Head of caudate nucleus (tissue), 42 donors: ENCODE measurements around the gene EML3.
"Not testable (repeated sequence)": the region's sequence is repeated elsewhere in the genome, so short reads cannot be mapped to it uniquely, and the experiment has no call there.

Experiments
- DNase-seq, 42 donors: peaks; one replicate each; pipeline versions ENCODE4 v3.0.0 to v3.0.0-alpha.2; 2020 to 2021; ENCODE audit warnings: mixed read lengths in 7 of 42
- intact Hi-C: fragments of 100-400 bp; cut with DNase I; formaldehyde crosslinking; loops from one replicate; pipeline ENCODE4 v1.15.0; 2022

EML3 gene

GRCh38 chr11:62602141-62603071 is 10.2 kb downstream of the EML3 start:
- intact Hi-C loops: no loop called here
- DNase-seq: peak; percentile 22 to 88 (median 69)

GRCh38 chr11:62601372-62602140 is 11.0 kb downstream of the EML3 start, which contains the start of gene MTA2:
TSS of gene MTA2 (minus strand) at chr11:62601865. CDS start at chr11:62601450, 415 bp downstream.
- intact Hi-C loops: no loop called here

GRCh38 chr11:62601122-62601371 is 11.5 kb downstream of the EML3 start:
- peak in 22 of 42 donors; percentile 32 to 73 (median 52) for DNase-seq
- intact Hi-C loops: no loop called here

More at GRCh38 chr11:62601372-62602140, 11.0 kb downstream of the EML3 start, which contains the start of gene MTA2:
- peak; percentile 88 to 99 (median 96) for DNase-seq

GRCh38 chr11:62600367-62601121 is 12.0 kb downstream of the EML3 start:
- intact Hi-C loops: no loop called here
- DNase-seq: no peak

GRCh38 chr11:62599901-62600300 is 12.7 kb downstream of the EML3 start:
- DNase-seq: no peak
- intact Hi-C loops: loop anchor here (10.0 kb wide), 1 partner anchor 235 kb away; the partner anchor contains the start of genes STX5, TEX54 and WDR74

GRCh38 chr11:62599069-62599696 is 13.4 kb downstream of the EML3 start:
- intact Hi-C loops: loop anchor here (10.0 kb wide), 1 partner anchor 236 kb away; the partner anchor contains the start of genes STX5, TEX54 and WDR74
- DNase-seq: peak; percentile 63 to 94 (median 86)

- intact Hi-C loops: loop anchor here (10.0 kb wide), 1 partner anchor 240 kb away; the partner anchor contains the start of genes STX5, TEX54 and WDR74
- no peak for DNase-seq
These were observed 17.5 kb downstream of the EML3 start for GRCh38 chr11:62595124-62595523.

GRCh38 chr11:62593434-62594044 is 19.0 kb downstream of the EML3 start:
- peak; percentile 72 to 92 (median 82) for DNase-seq
- intact Hi-C loops: loop anchor here (5.0 to 10.0 kb wide), 2 partner anchors 84 to 241 kb away; partner anchors contain the start of genes STX5, TEX54, UBXN1 and WDR74

GRCh38 chr11:62592989-62593421 is 19.6 kb downstream of the EML3 start:
- DNase-seq: peak in 36 of 42 donors; percentile 30 to 80 (median 59)
- intact Hi-C loops: loop anchor here (5.0 to 10.0 kb wide), 2 partner anchors 84 to 242 kb away; partner anchors contain the start of genes STX5, TEX54, UBXN1 and WDR74

- intact Hi-C loops: loop anchor here (5.0 to 10.0 kb wide), 2 partner anchors 85 to 243 kb away; partner anchors contain the start of genes STX5, TEX54, UBXN1 and WDR74
- no peak for DNase-seq
These were observed 20.3 kb downstream of the EML3 start for GRCh38 chr11:62592146-62592815.

- intact Hi-C loops: loop anchor here (5.0 to 10.0 kb wide), 2 partner anchors 86 to 243 kb away; partner anchors contain the start of genes STX5, TEX54, UBXN1 and WDR74
- peak; percentile 90 to 99 (median 97) for DNase-seq
These were observed 21.0 kb downstream of the EML3 start, which contains the start of gene TUT1 for GRCh38 chr11:62591448-62592145. TSS of gene TUT1 (minus strand) at chr11:62591523. CDS start at chr11:62591485, 38 bp downstream.

- intact Hi-C loops: no loop called here
- peak in 30 of 42 donors; percentile 26 to 80 (median 50) for DNase-seq
These were observed 23.5 kb downstream of the EML3 start for GRCh38 chr11:62588966-62589637.

- DNase-seq, intact Hi-C loops: not testable (repeated sequence)
These were observed 27.2 kb downstream of the EML3 start for GRCh38 chr11:62585356-62585755.

- DNase-seq: not testable (repeated sequence)
These were observed 30.8 kb downstream of the EML3 start for GRCh38 chr11:62581735-62582134.

GRCh38 chr11:62580959-62581715 is 31.4 kb downstream of the EML3 start:
- intact Hi-C loops: no loop called here
- no peak for DNase-seq

More at GRCh38 chr11:62581735-62582134, 30.8 kb downstream of the EML3 start:
- intact Hi-C loops: not testable (repeated sequence)
